ENCODE measurements around the gene BABAM1.
"Not testable (repeated sequence)": the region's sequence is repeated elsewhere in the genome, so short reads cannot be mapped to it uniquely, and the experiment has no call there.

The BABAM1 gene

DNA sequence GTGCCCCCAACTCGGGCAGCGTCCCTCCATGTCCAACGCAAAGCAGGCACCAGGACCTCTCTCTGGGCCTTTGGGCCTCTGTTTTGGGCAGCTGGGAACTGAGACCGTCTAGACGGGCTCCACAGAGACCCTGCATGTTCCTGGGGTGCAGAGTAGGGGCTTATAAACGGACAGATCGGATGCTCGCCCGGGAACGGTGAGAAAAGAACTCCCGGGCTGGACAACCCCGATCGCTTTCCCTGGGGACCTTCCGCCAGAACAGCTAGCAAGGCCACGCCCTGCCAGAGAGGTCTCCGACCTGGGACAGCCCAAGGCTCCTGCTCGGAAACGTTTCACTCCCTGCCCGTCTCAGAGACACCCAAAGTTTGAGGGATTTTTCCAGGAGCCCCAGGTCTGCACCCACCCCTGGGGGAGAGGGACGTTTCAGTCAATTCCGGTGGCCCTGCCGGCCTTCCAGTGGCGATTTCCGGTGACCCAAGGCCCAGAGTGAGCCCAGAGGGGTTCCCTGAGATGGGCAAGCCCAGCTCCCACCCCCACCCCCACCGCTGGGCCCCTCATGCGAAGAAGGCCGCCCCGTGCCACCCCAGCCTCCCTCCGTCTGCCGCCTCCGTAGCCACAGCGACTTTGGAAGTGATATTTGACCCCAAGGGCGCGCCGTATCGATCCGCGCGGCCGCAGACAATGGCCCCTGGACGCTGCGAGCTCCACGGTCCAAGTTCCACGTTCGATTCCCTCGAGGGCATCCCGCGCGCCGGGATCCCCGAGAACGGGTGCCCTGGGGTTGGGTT is 23.2 kb upstream of the BABAM1 start:
- no peak for DNase-seq

DNA sequence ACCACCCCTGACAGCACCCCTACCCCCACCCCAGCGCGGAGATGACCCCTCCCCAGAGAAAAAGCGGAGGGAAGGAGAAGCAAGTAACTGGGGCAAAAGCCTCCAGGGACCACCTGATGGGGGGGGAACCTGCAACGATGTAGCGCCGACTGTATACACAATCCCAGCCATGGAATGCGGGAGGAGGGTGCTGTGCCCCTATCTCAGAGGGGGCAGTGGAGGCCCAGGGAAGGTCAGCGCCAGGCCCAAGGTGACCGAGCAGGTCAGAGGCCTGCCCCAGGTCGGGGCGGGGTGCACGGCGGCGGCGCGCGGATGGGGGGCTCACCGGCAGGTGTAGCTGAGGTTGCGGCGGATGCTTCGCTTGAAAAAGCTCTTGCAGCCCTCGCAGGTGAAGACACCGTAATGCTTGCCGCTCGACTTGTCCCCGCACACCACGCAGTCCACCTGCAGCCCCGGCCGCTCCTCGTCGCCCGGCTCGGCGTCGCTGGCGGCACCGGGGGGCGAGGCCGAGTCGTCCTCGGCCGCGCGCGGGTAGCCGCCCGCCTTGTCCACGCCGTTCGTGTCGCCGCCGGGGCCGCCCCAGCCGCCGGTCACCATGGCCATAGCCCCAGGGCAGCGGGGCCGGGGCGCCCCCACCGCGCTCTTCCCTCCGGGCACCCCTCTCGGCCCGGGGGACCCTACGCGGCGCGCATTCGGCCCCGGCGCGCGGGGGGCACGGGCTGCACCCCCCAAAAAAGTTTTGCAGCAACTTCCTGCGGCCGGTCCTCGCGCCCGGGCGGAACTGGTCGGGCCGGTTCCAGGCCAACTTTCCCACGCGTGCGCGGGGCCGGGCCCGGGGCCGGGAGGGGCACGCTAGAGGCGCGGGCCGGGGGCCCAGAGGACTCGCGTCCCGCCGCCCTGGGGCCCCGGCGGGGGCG is 22.4 kb upstream of the BABAM1 start:
- DNase-seq = peak; percentile 58

DNA sequence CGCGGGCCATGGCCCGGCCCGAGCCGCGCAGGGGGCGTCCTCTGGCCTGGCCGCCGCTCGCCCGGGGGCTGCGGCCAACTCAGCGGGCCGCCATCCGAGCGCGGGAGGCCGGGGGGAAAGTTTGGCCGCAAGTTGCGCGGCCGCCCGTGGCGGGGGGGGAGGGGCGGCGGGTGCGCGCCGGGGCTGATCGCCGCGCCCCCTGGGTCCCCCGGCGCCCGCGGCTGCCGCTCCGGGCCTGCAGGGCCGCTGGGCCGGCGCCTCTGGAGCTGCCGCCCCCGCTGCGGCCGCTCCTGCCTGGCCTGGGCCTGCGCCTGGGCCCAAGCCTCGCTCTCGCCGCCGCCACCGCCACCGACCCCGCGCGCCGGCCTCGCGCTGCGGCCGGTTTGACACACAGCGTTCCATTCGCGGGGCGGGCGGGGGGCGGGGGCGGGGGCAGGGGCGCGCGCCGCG is 21.7 kb upstream of the BABAM1 start, which contains the start of gene NR2F6:
NR2F6 (minus strand) TSS at position 385 of the 450 bp plus-strand sequence. CDS start 699 bp downstream, outside the sequence.
- no peak for DNase-seq

DNA sequence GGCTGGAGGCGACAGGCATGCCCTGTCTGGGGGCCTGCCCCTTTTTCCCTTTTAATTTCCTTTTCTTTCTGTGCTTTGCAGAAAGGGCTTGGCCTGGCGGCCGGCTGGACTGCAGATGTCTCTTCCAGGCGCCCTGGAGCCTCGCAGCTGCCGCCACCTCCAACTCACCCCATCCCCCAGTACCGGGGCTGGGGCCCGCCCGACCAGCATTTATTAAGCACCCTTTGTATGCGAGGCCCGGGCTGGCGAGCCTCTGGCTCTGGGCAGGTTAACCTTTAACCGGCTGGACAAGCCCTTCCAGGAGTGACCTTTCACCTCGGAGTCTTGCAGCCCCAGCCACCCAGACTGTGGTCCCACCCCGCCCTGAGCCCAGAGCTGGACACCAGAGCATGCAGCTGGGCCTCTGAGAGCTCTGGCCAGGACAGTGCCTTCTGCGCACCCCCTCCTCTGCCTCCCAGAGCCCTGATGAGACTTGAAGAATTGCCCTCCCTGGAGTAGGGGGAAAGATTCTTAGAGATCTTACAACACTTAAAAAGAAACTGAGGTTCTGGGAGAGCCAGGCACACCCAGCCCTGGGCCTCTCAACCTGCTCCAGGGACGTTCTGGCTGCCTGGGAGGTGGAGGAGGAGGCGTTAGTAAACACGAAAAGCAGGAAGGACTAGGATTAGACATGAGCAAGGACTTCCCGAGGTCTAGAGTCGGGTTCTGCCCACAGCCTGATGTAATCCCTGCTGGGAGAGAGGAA is 20.4 kb upstream of the BABAM1 start:
- peak; percentile 83 for DNase-seq

DNA sequence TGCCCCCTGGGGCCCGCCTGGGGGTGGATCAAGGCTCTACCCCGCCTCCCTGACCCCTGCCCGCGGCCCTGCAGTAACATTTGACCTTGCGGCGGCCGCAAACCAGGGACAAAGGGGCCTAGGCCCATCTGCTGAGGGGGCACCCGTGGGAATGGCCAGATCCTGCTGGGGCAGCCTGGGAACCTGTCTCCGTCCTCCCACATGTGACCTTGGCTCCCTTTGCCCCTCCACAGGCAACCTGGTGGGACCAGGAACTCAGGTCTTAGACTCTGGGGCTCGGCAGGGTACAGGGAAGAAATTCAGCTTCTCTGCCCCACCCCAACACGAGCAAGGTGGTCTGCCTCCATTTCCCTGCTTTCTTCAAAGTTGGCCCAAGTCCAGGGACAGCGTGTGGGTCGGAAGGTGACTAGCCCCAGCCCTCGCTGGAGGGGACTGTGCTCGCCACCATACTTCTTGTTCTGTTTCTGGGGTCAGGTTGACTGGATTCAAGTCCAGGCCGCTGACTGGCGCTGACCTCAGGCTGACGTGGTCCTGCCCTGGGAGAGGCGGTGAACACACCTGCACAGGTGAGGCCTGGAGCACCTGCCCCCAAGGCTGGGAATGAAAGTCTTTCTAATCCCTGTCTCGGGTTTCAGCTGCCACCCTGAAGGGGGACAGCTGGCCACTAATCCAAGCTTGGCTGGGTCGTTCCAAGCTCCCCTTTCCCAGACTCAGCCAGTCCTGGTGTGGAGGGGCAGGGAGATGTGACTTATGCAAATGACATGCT is 19.0 kb upstream of the BABAM1 start:
- DNase-seq = peak; percentile 69

DNA sequence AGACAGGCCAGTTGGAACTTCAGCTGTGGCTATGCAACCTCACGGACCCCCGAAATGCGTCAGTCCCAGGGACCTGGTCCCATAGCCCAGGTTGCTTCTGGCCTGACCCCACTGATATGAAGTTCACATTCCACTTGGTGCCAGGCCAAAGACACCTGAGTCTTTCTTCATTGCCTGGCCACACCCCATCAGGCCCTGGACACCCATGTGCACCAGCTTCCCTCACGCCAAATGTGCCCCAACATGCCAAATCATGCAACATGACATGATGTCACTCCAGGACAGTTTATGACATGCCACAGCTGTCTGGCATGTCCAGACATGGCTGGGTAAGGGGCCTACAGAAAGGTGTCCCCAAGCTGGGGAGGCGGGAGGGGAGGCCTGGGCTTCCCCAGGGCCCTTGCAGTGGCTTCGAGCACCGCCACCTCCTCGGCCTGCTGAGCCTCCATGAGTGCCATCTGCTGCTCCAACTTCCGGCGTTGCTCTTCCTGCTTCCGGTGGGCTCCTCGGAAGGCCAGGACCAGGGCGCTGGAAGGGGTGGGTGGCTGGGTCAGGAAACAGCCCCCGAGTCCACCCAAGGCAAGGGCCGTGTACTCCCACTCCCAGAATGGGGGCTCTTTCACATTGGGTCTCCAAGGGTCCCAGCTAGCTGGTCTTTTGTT is 17.2 kb upstream of the BABAM1 start:
- no peak for DNase-seq

DNA sequence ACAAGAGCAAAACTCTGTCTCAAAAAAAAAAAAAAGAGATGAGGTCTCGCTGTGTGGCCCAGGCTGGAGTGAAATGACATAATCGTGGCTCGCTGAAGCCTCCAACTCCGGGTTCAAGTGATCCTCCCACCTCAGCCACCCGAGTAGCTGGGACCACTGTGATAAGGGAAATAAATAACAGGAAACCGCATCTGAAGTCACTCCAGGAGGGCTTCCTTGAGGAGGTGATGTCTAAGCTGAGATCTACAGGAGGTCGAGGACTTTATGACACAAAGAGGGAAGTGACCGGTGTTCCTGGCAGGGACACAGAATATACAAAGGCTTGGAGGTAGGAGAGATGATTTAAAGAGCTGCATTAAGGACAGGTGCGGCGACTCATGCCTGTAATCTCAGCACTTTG is 12.6 kb upstream of the BABAM1 start:
- DNase-seq = no peak

DNA sequence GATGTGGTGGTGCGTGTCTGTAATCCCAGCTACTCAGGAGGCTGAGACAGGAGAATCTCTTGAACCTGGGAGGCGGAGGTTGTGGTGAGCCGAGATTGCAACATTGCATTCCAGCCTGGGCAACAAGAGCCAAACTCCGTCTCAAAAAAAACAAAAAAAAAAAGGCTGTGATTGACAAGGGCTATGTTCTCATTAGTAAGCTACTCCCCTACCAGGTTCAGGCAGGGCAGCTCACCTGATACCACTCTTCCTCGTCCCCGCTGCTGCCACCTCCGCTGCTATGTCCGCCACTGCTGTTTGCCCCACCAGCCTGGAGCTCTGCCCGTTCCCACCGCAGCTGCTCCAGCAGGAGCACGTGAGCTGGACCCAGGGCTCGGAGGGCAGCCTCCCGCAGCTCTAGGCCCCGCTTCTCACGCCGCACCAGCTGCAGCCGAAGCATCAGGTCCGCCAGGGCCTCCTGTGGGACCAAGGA is 12.1 kb upstream of the BABAM1 start:
- peak; percentile 53 for DNase-seq

DNA sequence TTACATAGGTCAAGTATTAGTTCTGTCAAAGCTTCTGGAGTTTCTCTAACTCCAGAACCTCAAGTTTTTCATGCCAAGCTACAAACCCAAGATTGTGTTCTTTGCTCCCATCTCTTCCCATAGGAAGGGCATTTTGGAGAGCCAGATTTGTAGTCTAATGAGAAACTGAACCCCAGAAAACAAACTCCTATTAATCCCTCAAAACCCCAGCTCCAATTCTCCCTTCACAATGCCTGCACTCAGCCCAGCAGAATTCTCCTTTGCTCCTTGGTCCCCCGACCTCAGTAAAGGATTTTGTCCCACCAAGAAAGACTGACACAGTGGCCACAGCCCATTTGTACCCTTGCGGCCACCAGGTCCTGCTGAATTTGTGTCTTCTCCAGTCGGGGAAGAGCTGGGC is 11.1 kb upstream of the BABAM1 start:
- DNase-seq = no peak

DNA sequence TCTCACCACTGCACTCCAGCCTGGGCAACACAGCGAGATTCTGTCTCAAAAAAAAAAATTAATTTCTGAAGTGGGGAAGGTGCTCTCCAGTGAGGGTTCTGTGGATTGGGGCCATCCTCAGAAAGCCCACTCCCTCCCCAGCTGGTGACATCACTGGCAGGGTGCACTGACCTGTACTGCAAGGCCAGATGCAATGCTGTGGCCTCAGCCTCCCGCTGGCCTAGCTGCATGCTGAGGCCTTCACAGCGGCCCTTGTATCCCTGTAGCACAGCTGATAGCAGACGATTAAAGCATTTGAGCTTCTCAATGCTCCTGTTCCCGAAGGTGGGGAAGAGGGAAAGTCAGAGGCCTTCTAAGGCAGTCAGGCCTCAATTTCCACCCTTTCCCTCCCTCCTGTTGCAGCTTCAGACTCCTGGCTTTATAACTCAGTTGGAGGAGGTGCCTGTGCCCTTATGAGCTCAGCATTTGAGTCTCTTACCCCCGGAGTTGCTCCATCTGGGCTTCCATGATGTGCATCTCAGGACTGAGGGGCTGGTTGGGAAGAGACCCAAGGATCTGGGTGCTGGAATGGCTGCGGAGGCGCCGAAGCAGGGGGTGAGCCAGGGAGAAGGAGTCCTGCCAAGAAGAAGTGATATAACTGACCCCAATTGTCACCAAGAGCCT is 8.0 kb upstream of the BABAM1 start:
- no peak for DNase-seq

DNA sequence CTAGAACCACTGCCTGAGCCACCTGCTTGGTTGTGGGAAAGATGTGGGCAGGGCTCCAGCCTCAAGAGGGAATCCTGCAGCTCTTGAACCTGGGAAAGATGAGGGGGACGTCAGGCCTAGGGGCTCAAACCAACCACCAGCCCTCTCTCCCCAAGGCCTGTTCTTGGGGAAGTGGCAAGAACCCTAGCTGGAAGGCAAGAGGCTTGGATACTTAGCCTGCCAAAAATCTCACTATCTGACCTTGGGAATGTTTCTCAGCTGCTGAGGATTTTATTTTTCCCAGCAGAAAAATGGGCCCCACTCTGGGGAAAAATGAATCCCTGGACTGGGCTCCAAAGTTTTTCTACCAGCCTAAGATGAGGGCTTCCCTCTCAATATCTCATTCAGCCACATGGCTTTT is 7.3 kb upstream of the BABAM1 start:
- DNase-seq = no peak

DNA sequence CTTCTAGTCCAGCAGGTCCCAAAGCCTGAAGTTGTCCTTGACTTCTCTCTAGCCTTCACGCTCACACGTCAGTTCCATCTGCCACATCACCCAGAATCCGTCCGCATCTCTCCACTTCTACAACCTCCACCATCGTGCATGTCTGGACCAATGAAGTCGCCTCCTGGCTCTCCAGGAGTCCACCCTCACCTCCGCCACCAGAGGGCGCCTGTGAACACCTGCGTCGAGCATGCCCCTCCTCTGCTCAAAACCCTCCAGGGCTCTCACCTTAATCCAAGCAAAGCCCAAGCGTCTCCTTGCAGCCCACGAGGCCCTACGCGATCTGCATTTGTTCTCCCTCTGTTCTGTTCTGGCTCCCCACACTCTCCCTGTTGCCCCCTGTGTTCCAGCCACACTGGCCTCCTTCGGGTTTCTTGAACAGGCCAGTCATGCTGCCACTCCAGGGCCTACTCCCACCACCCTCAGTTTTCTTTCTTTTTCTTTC is 6.4 kb upstream of the BABAM1 start:
- DNase-seq = peak; percentile 92

DNA sequence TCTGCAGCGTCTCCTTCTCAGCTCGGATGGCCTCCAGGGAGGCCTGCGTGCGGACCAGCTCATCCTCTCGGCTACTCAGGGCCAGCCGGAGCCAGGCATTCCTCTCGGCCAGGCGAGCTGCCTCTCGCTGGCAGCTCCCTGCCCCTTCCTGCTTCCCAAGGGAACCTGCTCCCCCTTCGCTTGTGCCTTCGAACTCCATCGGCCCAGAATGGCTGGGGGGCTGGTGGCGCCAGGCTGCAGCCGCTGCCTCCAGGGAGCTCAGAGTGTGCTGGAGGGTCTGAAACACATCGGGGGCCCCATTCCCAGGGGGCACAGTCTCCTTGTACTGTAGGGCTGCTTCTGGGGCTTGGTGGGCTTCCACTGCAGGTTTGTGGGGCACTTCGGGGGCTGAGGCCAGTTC is 4.7 kb upstream of the BABAM1 start:
- no peak for DNase-seq

DNA sequence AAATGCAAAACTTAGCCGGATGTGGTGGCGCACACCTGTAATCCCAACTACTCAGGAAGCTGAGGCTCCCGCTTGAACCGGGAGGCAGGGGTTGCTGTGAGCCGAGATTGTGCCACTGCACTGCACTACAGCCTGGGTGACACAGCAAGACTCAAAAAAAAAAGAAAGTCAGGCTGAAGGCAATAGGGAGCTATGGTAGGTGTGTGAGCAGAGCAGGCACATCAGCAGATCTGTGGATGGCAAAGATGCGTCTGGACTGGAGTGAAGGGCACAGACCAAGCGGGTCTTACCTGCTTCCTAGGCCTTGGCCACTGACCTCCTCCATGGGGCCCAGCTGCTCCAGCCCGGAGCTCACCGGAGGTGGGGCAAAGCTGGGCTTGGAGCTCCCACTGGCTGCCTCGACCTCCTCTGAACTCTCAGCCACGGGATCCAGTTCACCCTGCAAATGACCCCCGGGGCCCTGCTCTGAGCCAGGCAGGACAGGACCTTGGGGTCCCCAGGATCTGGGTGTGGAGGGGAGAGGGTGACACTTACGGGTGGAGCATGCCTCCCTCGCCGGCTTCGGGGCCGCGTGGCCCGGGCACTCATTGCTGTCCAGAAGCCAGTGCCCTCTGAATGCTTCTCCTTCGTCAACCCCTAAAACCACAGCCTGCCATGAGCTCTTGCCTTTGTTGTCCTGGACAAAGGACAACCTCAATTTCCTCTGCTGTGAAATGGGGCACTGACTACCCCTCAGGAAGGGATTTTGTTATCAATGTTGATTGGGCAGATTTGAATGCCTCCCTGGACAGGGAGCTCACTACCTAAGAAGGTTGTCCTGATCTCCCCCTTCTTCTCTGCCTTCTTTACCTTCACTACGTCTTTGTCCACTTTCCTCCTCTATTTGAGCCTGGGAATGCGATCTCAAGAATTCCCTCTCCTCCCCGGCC is 3.3 kb upstream of the BABAM1 start:
- DNase-seq = no peak

DNA sequence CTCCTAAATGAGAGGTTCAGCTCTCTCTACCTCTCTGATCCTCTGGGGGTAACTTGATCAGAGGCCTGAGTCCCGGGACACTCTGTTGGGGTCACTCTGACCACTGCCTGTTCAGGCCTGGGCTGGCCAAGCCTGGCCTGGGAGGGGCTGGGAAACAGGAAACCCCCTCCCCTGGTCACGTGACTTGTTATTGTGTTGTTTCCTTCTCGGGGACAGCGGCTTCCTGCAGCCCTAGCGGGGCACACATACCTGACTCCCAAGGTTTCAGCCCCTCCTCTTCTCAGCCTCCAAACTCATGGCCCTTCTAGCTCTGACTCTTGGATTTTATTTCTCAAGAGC is 2.6 kb upstream of the BABAM1 start, which contains the start of gene USHBP1:
USHBP1 (minus strand) TSS at position 105 of the 339 bp plus-strand sequence. CDS start 446 bp downstream, outside the sequence.
- DNase-seq = peak; percentile 13

DNA sequence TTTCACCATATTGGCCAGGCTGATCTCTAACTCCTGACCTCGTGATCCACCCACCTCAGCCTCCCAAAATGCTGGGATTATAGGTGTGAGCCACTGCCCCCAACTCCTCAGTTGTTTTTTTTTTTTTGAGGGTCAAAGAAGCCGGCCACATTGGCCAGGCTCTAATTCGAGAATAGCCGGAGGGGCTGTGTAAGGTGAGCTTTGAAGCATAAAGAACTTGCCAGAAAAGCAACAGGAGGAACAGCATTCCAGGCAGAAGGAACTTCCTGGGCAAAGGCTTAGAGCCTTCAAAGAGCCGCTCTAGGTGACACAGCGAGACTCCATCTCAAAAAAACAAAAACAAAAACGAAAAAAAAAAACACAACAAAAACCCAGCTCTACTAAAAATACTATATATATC is 1.2 kb upstream of the BABAM1 start:
- no peak for DNase-seq

DNA sequence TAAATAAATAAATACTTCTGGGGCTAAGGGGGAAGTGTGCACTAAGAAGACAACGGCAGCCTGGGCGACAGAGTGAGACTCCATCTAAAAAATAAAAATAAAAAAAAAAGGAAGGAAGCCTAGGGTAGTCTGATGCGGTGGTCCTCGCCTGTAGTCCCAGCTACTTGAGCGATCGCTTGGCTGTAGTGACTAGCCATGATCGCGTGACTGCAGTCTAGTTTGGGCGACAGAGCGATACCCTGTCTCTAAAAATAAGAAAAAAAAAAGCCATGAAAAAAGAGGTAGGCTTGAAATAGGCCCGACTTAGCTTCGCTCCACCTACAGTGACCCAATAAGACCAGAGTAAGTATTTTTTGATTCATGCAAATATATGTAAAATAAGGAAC is 661 bp upstream of the BABAM1 start:
- DNase-seq = peak; percentile 80

DNA sequence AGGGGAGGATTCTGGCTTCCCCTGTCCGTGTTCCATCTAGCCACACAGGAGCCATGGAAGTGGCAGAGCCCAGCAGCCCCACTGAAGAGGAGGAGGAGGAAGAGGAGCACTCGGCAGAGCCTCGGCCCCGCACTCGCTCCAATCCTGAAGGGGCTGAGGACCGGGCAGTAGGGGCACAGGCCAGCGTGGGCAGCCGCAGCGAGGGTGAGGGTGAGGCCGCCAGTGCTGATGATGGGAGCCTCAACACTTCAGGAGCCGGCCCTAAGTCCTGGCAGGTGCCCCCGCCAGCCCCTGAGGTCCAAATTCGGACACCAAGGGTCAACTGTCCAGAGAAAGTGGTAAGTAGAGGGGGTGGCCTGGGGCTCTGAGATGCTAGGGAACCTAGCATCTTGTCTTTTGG is 1.5 kb downstream of the BABAM1 start:
- no peak for DNase-seq

DNA sequence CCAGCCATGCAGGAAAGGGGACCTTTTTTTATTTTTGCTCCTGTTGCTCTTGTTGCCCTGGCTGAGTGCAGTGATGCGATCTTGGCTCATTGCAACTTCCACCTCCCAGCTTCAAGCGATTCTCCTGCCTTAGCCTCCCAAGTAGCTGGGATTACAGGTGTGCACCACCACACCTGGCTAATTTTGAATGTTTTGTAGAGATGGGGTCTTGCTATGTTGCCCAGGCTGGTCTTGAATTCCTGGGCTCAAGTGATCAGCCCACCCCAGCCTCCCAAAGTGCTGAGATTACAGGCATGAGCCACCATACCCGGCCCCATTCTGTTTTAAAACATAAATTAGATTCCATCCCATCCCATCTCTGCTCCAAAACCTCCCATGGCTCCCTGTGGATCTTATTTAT is 7.6 kb downstream of the BABAM1 start:
- DNase-seq = not testable (repeated sequence)

Data from NCI-H69 (cell line).